GM23248 (cell line): ENCODE data around the gene AARS2. TPM values are rescaled to one million over a fixed set of nuclear protein-coding genes. Genes with fewer than 3 reads are reported as not detected.
"Not testable (repeated sequence)": the region's sequence is repeated elsewhere in the genome, so short reads cannot be mapped to it uniquely, and the experiment has no call there.

ENCODE experiments used
- DNase-seq: peaks from one replicate; pipeline ENCODE4 v3.0.0-alpha.2; 2015
- H2AFZ ChIP-seq: fragments of 200-600 bp; sonication (generic); 2 replicates; pipeline ENCODE4 v1.6.1; 2016; ENCODE audit warnings: antibody characterized with exemption
- H3F3A ChIP-seq: fragments of 200-600 bp; sonication (generic); 2 replicates; pipeline ENCODE4 v1.6.1; 2016; ENCODE audit warnings: mild to moderate bottlenecking, antibody characterized with exemption, mixed run types; ENCODE audit not compliant: insufficient read depth
- H3K27ac ChIP-seq: fragments of 200-600 bp; sonication (generic); 2 replicates; pipeline ENCODE4 v1.5.1; 2016; ENCODE audit warnings: mild to moderate bottlenecking
- H3K27me3 ChIP-seq: fragments of 200-600 bp; sonication (generic); replicated peaks from 2 replicates; pipeline ENCODE4 v1.6.1; 2016; ENCODE audit warnings: mild to moderate bottlenecking; ENCODE audit not compliant: insufficient read depth
- H3K36me3 ChIP-seq: fragments of 200-600 bp; sonication (generic); 2 replicates; pipeline ENCODE4 v1.6.1; 2016; ENCODE audit warnings: low read depth, mild to moderate bottlenecking
- H3K4me1 ChIP-seq: fragments of 200-600 bp; sonication (generic); 2 replicates; pipeline ENCODE4 v1.6.1; 2016; ENCODE audit warnings: mild to moderate bottlenecking; ENCODE audit not compliant: insufficient read depth
- H3K4me2 ChIP-seq: fragments of 200-600 bp; sonication (generic); one replicate; pipeline ENCODE4 v1.6.1; 2016; ENCODE audit warnings: mild to moderate bottlenecking; ENCODE audit not compliant: unreplicated experiment
- H3K4me3 ChIP-seq: fragments of 200-600 bp; sonication (generic); 2 replicates; pipeline ENCODE4 v1.5.1; 2016; ENCODE audit warnings: mild to moderate bottlenecking
- H3K79me2 ChIP-seq: fragments of 200-600 bp; sonication (generic); 2 replicates; pipeline ENCODE4 v1.6.1; 2016; ENCODE audit warnings: mild to moderate bottlenecking; ENCODE audit not compliant: insufficient read depth
- H3K9ac ChIP-seq: fragments of 200-600 bp; sonication (generic); 2 replicates; pipeline ENCODE4 v1.6.1; 2016; ENCODE audit warnings: mild to moderate bottlenecking
- H3K9me2 ChIP-seq: fragments of 200-600 bp; sonication (generic); 2 replicates; pipeline ENCODE4 v1.6.1; 2016; ENCODE audit warnings: mixed run types, mild to moderate bottlenecking, moderate library complexity; ENCODE audit not compliant: insufficient read depth
- H3K9me3 ChIP-seq: fragments of 200-600 bp; sonication (generic); one replicate; pipeline ENCODE4 v1.6.1; 2017; ENCODE audit warnings: low read depth
- H4K20me1 ChIP-seq: fragments of 200-600 bp; sonication (generic); 2 replicates; pipeline ENCODE4 v1.6.0; 2016; ENCODE audit not compliant: insufficient read depth
- EZH2 ChIP-seq: fragments of 200-600 bp; sonication (generic); IDR thresholded peaks from 2 replicates; pipeline ENCODE4 v1.6.1; 2018; ENCODE audit warnings: antibody characterized with exemption, mild to moderate bottlenecking; ENCODE audit not compliant: insufficient read depth, poor library complexity, severe bottlenecking
- EZH2phosphoT487 ChIP-seq: fragments of 200-600 bp; sonication (generic); IDR thresholded peaks from 2 replicates; pipeline ENCODE4 v1.6.1; 2018; ENCODE audit warnings: antibody characterized with exemption, moderate library complexity, mild to moderate bottlenecking, low read depth; ENCODE audit not compliant: insufficient read depth
- WGBS, 2 experiments: methylation state at CpG; one replicate each; pipeline ENCODE4 v1.1.6; 2015 to 2017; ENCODE audit warnings: low lambda C conversion rate in 2 of 2, low coverage in 1 of 2; ENCODE audit errors: missing lambda C conversion rate in 2 of 2; 5-methylcytosine and 5-hydroxymethylcytosine counted together
- in situ Hi-C: fragments of 300-500 bp; cut with MboI; formaldehyde crosslinking; loops from 2 replicates; pipeline ENCODE4 v1.15.0; 2020
- polyA plus RNA-seq: library from polyadenylated mRNA; unstranded; fragments of >200 nt; fragmentation: Nextera tagmentation; extraction: Ambion mirVana; gene quantifications from 2 replicates; pipeline ENCODE4 v1.2.1, GENCODE V29; 2016
- total RNA-seq: library from RNA; depleted of rRNA; stranded (reverse); fragments of >200 nt; shearing (Covaris generic); gene quantifications from 2 replicates; pipeline ENCODE4 v1.2.3, GENCODE V29; 2014

AARS2 gene
- total and polyA plus RNA-seq, 2 experiments from 2014 or later, result 6.0 to 14.7 TPM

DNA sequence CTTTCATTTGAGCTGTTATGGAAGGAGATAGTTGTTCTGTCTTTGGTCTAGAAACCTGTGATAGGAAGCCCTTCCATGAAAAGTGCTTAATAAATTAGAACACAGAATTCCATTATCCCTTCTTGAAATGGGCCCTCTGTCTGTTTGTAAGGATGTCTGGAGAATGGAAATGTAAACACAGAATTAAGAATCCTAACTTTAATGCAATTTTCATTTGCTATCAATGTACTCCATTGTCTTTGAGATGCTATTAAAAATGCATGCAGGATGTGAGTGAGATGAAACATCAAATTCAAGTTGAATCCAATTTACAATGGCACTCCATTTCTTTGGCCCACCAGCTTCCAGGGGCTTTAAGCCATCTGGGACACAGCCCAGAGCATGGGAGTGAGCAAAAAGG is 13.9 kb upstream of the AARS2 start:
- no peaks in the 10 kb centered on the region for H4K20me1 ChIP-seq
- H3K79me2 ChIP-seq, result no peaks in the 10 kb centered on the region
- H3K4me2 ChIP-seq, result no peak overlapping the region
- H3K9me3 ChIP-seq, result no peaks in the 10 kb centered on the region
- no peaks in the 10 kb centered on the region for H3F3A ChIP-seq
- H3K4me1 ChIP-seq, result no peaks in the 10 kb centered on the region
- H3K9me2 ChIP-seq, result no peaks in the 10 kb centered on the region
- TF ChIP-seq EZH2phosphoT487 (no peak), EZH2 (no peak)
- H3K27ac ChIP-seq, result no peak overlapping the region
- in situ Hi-C loops, result no loop called here
- H3K36me3 ChIP-seq, result no peaks in the 10 kb centered on the region
- no peak overlapping the region for H2AFZ ChIP-seq
- no peak for DNase-seq
- H3K9ac ChIP-seq, result no peak overlapping the region
- no peak overlapping the region for H3K4me3 ChIP-seq
- peaks cover 40% of the 10 kb centered on the region for H3K27me3 ChIP-seq

DNA sequence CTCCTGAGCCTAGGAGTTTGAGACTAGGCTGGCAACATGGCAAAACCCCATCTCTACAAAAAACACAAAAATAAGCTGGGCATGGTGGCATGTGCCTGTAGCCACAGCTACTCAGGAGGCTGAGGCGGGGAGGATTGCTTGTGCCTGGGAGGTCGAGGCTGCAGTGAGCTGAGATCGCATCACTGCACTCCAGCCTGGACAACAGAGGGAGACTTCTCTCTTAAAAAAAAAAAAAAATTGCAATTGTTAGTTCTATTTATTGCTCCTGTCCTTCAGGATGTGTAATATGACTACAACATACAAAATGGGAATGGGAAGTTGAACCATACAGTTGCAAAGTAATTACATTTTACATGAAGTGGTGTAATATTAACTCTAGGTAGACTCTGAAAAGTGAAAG is 8.1 kb upstream of the AARS2 start:
- Histone ChIP-seq H4K20me1 (no peaks in the 10 kb centered on the region), H3K4me1 (no peaks in the 10 kb centered on the region), H3K9me2 (no peaks in the 10 kb centered on the region), H3K27ac (no peak overlapping the region), H3K9ac (no peak overlapping the region), H2AFZ (no peak overlapping the region), H3F3A (no peaks in the 10 kb centered on the region), H3K4me2 (no peak overlapping the region), H3K9me3 (no peaks in the 10 kb centered on the region), H3K36me3 (no peaks in the 10 kb centered on the region), H3K4me3 (no peak overlapping the region), H3K27me3 (peaks cover 36% of the 10 kb centered on the region), H3K79me2 (no peaks in the 10 kb centered on the region)
- TF ChIP-seq EZH2phosphoT487 (no peak), EZH2 (no peak)
- in situ Hi-C loops, result no loop called here
- WGBS, 2 experiments, result 65 to 82% methylated on average over 3 of the region's 3 CpGs
- no peak for DNase-seq

DNA sequence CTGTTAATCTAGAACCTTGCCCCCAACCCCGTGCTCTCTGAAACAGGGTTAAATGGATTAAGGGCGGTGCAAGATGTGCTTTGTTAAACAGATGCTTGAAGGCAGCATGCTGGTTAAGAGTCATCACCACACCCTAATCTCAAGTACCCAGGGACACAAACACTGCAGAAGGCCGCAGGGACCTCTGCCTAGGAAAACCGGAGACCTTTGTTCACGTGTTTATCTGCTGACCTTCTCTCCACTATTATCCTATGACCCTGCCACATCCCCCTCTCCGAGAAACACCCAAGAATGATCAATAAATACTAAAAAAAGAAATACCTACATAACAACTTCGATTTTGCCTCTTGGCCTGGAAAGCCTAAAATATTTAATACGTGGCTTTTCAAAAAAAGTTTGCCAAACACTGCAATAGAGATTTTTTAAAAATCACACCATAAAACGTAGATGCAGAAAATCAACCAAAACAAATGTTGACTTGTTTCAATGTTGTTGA is 4.0 kb upstream of the AARS2 start:
- H2AFZ ChIP-seq, H3K9ac ChIP-seq, H3F3A ChIP-seq, H3K4me1 ChIP-seq, H3K79me2 ChIP-seq, H3K27ac ChIP-seq, H4K20me1 ChIP-seq, H3K4me2 ChIP-seq, H3K36me3 ChIP-seq, H3K9me2 ChIP-seq, in situ Hi-C loops, DNase-seq, H3K4me3 ChIP-seq, H3K9me3 ChIP-seq: not testable (repeated sequence)
- peaks cover 30% of the 10 kb centered on the region for H3K27me3 ChIP-seq
- WGBS, 2 experiments, result 59 to 64% methylated on average over 9 of the region's 9 CpGs

DNA sequence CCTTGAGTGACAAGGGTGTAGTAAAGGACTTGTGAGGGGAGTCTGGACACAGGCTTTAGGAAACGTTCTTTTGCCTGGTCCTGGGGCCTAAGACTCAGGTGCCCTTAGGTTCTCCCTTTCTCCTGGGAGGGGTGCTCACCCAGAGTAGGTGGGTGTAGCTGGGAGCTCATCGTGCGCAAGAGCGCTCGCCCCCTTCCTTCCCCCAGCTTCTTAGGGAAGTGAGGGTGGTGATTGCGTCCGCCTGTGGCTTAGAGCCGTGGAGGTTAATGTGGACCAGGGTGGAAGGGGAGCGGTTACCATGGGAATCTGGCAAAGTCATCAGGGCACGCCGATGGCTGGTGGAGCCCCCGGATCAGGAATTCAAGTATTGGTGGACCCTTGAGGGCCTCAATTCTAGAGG is 3.3 kb upstream of the AARS2 start:
- Histone ChIP-seq H3K27me3 (peaks cover 27% of the 10 kb centered on the region), H3K4me2 (no peak overlapping the region), H3K27ac (no peak overlapping the region), H2AFZ (no peak overlapping the region), H3F3A (no peaks in the 10 kb centered on the region), H3K79me2 (peaks cover 9% of the 10 kb centered on the region; the same call in 1 of the 2 replicates), H3K9me3 (no peaks in the 10 kb centered on the region), H3K4me3 (no peak overlapping the region), H4K20me1 (no peaks in the 10 kb centered on the region), H3K9me2 (no peaks in the 10 kb centered on the region), H3K9ac (no peak overlapping the region), H3K4me1 (no peaks in the 10 kb centered on the region), H3K36me3 (no peaks in the 10 kb centered on the region)
- WGBS, 2 experiments, result 75 to 76% methylated on average over 12 of the region's 12 CpGs
- no peak for TF ChIP-seq EZH2phosphoT487
- TF ChIP-seq EZH2, result no peak
- in situ Hi-C loops, result no loop called here
- DNase-seq, result no peak

DNA sequence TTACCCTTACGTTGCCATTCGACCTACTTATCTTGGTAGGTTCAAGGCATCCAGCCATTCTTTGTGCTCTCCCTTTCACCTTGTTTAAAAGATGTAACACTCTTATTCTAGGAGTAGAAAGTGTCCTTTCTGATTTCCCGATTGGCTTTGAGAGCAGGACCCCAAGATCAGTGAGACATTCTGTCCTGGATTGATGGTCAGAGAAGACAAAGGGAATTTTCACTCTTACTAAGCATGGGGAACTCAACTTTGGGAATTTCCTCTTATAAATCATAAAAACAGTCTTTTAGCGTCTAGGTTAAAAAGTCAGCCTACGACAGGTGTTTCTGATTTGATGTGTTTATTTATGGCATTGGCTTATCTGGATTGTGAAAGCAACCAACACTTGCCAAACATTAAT is 2.8 kb upstream of the AARS2 start:
- H2AFZ ChIP-seq, result no peak overlapping the region
- 0 out of 2 replicates have a peak, but pooled peaks cover under 1% of the 10 kb centered on the region for H3F3A ChIP-seq
- H3K27me3 ChIP-seq, result peaks cover 25% of the 10 kb centered on the region
- no peak overlapping the region for H3K4me2 ChIP-seq
- in situ Hi-C loops, result no loop called here
- no peaks in the 10 kb centered on the region for H3K36me3 ChIP-seq
- DNase-seq, result no peak
- peaks cover 9% of the 10 kb centered on the region; the same call in 1 of the 2 replicates for H3K79me2 ChIP-seq
- H3K9ac ChIP-seq, result no peak overlapping the region
- H3K27ac ChIP-seq, result no peak overlapping the region
- H3K9me2 ChIP-seq, result no peaks in the 10 kb centered on the region
- H4K20me1 ChIP-seq, result no peaks in the 10 kb centered on the region
- WGBS, 2 experiments, result 56 to 61% methylated on average over 5 of the region's 5 CpGs
- H3K4me1 ChIP-seq, result no peaks in the 10 kb centered on the region
- no peaks in the 10 kb centered on the region for H3K9me3 ChIP-seq
- no peak overlapping the region for H3K4me3 ChIP-seq
- no peak for TF ChIP-seq EZH2phosphoT487
- no peak for TF ChIP-seq EZH2
